ENCODE results near the gene LENEP.
A peak's percentile ranks its signal among the peaks of the same experiment; 100 is the strongest.

The LENEP gene

DNA sequence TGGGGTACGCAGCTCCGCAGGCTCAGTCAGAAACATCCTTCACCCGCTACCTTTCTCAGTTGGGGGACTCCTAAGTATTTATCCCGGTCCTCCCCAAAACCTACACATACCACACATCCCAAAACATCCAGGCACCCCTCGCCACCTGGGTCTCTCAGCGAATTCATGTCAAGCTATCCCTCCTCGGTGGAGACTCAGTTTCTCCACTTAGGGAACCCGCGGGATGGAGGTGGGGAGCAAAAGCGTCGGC is 8.0 kb downstream of the LENEP start:
- H3K4me3 ChIP-seq (ENCODE audit: low read depth, low read length) = peak overlapping the region; percentile 81
- TF ChIP-seq, protein P1, sequence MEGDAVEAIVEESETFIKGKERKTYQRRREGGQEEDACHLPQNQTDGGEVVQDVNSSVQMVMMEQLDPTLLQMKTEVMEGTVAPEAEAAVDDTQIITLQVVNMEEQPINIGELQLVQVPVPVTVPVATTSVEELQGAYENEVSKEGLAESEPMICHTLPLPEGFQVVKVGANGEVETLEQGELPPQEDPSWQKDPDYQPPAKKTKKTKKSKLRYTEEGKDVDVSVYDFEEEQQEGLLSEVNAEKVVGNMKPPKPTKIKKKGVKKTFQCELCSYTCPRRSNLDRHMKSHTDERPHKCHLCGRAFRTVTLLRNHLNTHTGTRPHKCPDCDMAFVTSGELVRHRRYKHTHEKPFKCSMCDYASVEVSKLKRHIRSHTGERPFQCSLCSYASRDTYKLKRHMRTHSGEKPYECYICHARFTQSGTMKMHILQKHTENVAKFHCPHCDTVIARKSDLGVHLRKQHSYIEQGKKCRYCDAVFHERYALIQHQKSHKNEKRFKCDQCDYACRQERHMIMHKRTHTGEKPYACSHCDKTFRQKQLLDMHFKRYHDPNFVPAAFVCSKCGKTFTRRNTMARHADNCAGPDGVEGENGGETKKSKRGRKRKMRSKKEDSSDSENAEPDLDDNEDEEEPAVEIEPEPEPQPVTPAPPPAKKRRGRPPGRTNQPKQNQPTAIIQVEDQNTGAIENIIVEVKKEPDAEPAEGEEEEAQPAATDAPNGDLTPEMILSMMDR (IDR thresholded peaks at IDR 0.05; ENCODE audit: borderline replicate concordance, insufficient read depth, low read depth, low read length) = no peak

DNA sequence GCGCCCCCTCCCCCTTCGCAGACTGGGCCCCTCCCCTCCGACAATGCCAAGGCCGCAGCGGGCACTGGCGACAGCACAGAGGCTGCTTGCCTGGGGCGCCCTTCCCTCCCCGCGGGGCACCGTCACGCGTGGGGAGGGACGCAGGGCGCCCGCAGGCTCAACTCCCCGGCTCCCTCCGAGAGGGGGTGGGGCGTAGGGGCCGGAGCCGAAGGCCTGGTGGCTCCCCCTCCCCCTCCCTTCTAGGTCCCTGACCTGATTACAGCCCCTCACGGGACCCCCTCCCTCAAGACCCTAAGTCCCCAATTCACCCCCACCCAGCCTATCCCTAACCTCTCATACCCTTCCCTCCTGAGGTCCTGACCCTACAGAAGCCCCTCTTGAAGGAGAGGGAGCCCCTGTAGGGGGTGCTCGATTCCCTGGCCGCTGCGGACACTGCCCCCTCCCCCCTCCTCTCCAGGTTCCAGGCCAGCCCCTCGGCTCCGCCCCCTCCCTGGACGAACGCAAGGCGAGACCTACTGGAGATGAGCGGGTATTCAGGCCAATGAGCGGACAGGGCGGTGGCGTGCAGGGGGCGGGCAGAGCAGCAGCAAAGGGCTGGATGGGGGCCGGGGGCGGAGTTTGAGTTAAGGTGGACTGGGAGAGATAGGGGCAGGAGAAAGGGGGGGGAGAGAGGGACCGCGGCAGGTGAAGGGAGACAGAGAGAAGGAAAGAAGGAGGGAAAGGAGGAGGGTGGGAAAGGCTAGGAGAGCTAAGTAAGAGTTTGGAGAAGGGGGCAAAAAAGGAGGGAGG is 8.5 kb downstream of the LENEP start:
- peak overlapping the region; percentile 81 for H3K4me3 ChIP-seq (ENCODE audit: low read depth, low read length)
- TF ChIP-seq, protein P1 (IDR thresholded peaks at IDR 0.05; ENCODE audit: borderline replicate concordance, insufficient read depth, low read depth, low read length) = peak; percentile 47; the same call in 1 of the 2 replicates

DNA sequence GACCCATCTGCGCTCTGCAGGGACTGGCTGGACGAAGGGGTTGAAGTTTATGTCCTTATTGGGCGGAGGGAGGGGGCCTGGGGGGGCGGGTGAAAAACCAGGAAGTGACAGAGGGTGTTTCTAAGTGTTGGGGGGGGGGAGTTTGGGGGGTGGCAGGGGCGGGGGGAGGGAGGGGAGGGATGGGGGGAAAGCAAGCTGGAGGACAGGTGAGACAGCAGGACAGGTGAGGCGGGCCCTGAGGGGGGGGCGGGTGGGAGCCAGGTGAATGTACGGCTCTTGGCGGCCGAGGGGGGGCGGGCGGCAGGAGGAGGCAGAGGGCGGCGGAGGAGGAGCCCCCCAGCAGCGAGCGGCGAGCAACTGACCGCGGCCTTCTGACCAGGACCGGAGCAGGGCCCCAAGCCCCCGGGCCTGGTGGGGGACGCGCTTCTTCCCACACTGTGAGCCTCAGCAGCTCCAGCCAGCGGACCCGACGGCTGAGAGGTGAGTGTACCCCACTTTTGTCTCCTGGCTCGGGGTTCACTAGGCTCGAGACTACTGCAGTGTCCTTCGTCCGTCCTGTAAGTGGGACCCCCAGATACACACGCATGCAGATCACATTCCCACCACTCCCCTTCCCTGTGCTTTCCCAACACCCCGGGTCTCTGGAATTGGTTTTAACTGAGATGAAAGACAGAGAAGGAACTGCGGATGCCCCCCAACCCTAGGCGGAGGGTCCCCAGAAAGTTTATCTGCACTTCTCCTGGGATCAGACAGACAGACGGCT is 9.3 kb downstream of the LENEP start, which contains the start of gene ZBTB7B:
Gene ZBTB7B, plus strand, starts transcription at position 339 of the 763 bp plus-strand sequence. CDS start 11,859 bp downstream, outside the sequence.
- TF ChIP-seq, protein P1 (IDR thresholded peaks at IDR 0.05; ENCODE audit: borderline replicate concordance, insufficient read depth, low read depth, low read length) = no peak
- peak within 1 kb of the TSS; percentile 94 for H3K4me3 ChIP-seq (ENCODE audit: low read depth, low read length)

DNA sequence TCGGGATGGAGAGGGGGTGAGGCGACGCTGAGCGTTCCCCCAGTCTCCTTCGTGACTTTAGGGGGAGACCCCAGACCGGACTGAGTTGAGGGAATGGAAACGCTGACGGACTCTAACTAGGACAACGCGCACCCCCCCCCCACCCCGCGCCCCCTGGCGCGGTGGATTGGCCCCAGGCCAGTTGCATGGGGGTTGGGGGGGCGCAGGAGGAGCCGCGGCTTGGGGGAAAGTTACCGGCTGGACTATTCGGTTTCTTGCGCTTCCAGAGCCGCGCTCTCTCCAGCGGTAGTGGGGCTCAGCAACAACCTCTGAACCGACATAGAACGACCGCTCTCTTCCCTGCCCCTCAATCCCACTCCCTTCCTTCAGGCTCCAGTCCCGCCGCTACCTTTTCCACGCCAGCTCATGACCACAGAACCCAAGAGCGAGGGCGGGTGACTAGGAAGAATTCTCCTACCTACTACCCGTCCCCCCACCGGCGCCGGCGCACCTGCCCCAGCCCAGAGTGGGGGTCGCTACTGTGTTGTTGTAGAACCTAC is 9.9 kb downstream of the LENEP start:
- peak overlapping the region; percentile 94 for H3K4me3 ChIP-seq (ENCODE audit: low read depth, low read length)

DNA sequence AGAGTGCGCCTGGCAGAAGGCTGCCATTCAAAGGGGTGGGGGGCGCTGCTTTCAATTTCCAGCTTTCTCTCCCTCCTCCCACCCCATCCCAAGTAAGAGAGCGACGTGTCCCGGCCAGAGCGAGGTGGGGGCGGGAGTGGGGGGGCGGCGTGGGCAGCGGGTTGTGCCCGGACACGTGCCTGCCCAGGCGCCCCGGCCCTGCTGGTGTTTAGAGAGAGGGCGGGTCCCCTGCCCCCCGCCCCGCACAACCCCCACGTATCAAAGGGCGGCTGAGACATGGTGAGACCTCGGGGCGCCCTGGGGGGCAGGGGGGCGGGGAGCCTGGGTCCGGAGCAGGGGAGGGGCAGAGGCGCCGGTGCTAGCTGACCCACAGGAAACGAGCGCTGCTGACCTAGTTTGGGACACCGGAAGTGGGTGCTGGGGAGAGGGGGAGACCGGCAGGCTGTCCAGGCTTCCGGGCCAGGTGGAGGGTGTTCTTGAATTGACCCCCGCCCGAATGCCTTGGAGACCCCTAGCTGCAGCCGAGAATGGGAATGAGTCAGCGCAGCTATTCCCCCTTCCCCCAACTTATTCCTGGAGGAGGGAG is 10.5 kb downstream of the LENEP start:
- H3K4me3 ChIP-seq (ENCODE audit: low read depth, low read length) = peak overlapping the region; percentile 94
- TF ChIP-seq, protein P1 (IDR thresholded peaks at IDR 0.05; ENCODE audit: borderline replicate concordance, insufficient read depth, low read depth, low read length) = no peak

More for the DNA sequence above, 9.9 kb downstream of the LENEP start:
- TF ChIP-seq, protein P1 (IDR thresholded peaks at IDR 0.05; ENCODE audit: borderline replicate concordance, insufficient read depth, low read depth, low read length) = no peak

DNA sequence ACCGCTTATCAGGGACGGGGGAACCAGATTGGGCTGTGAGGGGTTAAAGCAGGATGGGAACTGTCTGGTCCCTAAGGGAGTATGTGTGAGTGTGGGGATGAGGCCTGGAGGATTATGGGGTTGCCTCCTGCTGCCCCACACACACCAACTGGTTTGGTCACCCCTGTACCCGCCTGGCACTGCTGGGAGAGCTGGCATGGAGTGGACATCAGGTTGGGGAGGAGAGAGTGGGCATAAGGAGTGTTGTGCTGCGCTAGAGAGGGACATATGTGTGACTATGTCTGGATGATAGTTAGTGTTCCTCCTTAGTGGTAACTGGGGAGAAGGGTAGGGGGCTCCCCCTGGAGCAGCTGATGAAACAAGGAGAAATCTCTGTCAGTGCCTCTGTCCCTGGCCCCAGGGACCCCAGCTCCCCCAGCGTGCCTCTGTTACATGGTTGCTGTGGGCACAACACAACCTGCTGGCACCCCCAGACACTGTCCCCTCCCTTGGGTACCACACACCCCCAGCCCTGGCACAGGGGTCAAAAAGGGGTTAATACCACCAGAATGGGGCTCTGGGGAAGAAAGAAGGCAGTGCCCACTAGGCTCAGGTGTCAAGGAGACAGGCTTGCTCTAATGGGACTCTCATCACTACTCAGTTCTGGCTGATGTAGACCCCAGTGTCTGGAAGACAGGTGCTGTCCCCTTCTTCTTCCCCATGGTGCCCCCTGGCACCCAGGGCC is 11.1 kb downstream of the LENEP start:
- peak overlapping the region; percentile 94 for H3K4me3 ChIP-seq (ENCODE audit: low read depth, low read length)
- TF ChIP-seq, protein P1 (IDR thresholded peaks at IDR 0.05; ENCODE audit: borderline replicate concordance, insufficient read depth, low read depth, low read length) = no peak

Measured in GM12875 (cell line).